GM12878 (cell line): ENCODE data around the gene ETHE1. TPM values are rescaled to one million over a fixed set of nuclear protein-coding genes. Genes with fewer than 3 reads are reported as not detected.
A peak's percentile ranks its signal among the peaks of the same experiment; 100 is the strongest.

Experiments
- ATAC-seq: fragments of 200-7000 bp; cut with Tn5 transposase; 3 replicates; pipeline ENCODE4 v1.9.1; 2020; ENCODE audit warnings: mild to moderate bottlenecking, moderate library complexity
- BruUV-seq: library from RNA; stranded (reverse); fragments of 400-500 nt; replicated peaks from 2 replicates; lab custom pipeline; 2021; lab: Mats Ljungman, UMichigan
- CTCF ChIA-PET: fragments of 300-600 bp; sonication (Branson Sonifier 250); formaldehyde crosslinking; extraction: SDS; loops from one replicate; lab custom pipeline; 2021; ENCODE audit warnings: inconsistent platforms; lab: Yijun Ruan, JAX
- POLR2A ChIA-PET: fragments of 350-600 bp; formaldehyde crosslinking; extraction: SDS; loops from one replicate; lab custom pipeline; 2021; ENCODE audit warnings: inconsistent platforms; lab: Charles Lee
- RAD21 ChIA-PET: fragments of 300-600 bp; sonication (Branson Sonifier 250); formaldehyde crosslinking; loops from one replicate; lab custom pipeline; 2023; ENCODE audit warnings: antibody characterized with exemption; ENCODE audit not compliant: unreplicated experiment; lab: Charles Lee
- SMC1A ChIA-PET: fragments of 300-600 bp; sonication (Branson Sonifier 250); formaldehyde crosslinking; loops from one replicate; lab custom pipeline; 2023; ENCODE audit not compliant: unreplicated experiment, uncharacterized antibody; lab: Charles Lee
- DNase-seq: peaks from one replicate; pipeline ENCODE4 v3.0.0-alpha.2; 2011; ENCODE audit warnings: low read depth, low spot score
- FAIRE-seq: peaks from 3 replicates; lab custom pipeline; 2011; peaks lifted over from hg19 to GRCh38; lab: Jason Lieb, UNC
- H2AFZ ChIP-seq: 2 replicates; pipeline ENCODE4 v1.6.0; 2011; ENCODE audit warnings: low read depth, low read length, control low read depth; ENCODE audit not compliant: control insufficient read depth
- H3K27ac ChIP-seq: 2 replicates; pipeline ENCODE4 v1.5.1; 2011; ENCODE audit warnings: control low read depth; ENCODE audit not compliant: control insufficient read depth, insufficient read depth
- H3K27me3 ChIP-seq, 2 experiments: replicated peaks in 1 of 2; 2 replicates each; pipeline versions ENCODE4 v1.6.0 to v1.6.1; 2011; ENCODE audit warnings: low read length in 1 of 2; ENCODE audit not compliant: control insufficient read depth in 2 of 2, insufficient read depth in 2 of 2
- H3K36me3 ChIP-seq, 2 experiments: 2 replicates each; pipeline ENCODE4 v1.5.1; 2011; ENCODE audit warnings: low read length in 1 of 2; ENCODE audit not compliant: control insufficient read depth in 2 of 2, insufficient read depth in 2 of 2
- H3K4me1 ChIP-seq: 2 replicates; pipeline ENCODE4 v1.6.1; 2011; ENCODE audit warnings: mild to moderate bottlenecking, low read length, moderate library complexity, mixed read lengths; ENCODE audit not compliant: control insufficient read depth, insufficient read depth
- H3K4me2 ChIP-seq: 2 replicates; pipeline ENCODE4 v1.6.0; 2011; ENCODE audit warnings: control low read depth; ENCODE audit not compliant: control insufficient read depth, insufficient read depth
- H3K4me3 ChIP-seq: fragments of 200-600 bp; sonication (generic); 2 replicates; pipeline ENCODE4 v1.5.1; 2016
- H3K79me2 ChIP-seq: 2 replicates; pipeline ENCODE4 v1.6.0; 2011; ENCODE audit warnings: low read length; ENCODE audit not compliant: control insufficient read depth, insufficient read depth
- H3K9ac ChIP-seq: 2 replicates; pipeline ENCODE4 v1.8.0; 2011; ENCODE audit warnings: low read length, control low read depth, mixed read lengths; ENCODE audit not compliant: control insufficient read depth, insufficient read depth
- H3K9me3 ChIP-seq: replicated peaks from 3 replicates; pipeline ENCODE4 v1.5.1; 2011; ENCODE audit warnings: mild to moderate bottlenecking, low read length; ENCODE audit not compliant: control insufficient read depth, insufficient read depth
- H4K20me1 ChIP-seq: 2 replicates; pipeline ENCODE4 v1.6.0; 2011; ENCODE audit not compliant: control insufficient read depth, insufficient read depth
- E2F8 ChIP-seq: fragments of 450-650 bp; IDR thresholded peaks from 2 replicates; pipeline ENCODE4 v1.6.1; 2018; ENCODE audit warnings: mild to moderate bottlenecking, low read depth, moderate library complexity; ENCODE audit not compliant: partially characterized antibody
- EED ChIP-seq: sonication (generic); IDR thresholded peaks from 2 replicates; pipeline ENCODE4 v1.6.1; 2016; ENCODE audit warnings: antibody characterized with exemption, low read depth
- EGR1 ChIP-seq, 2 experiments: IDR thresholded peaks; 1 replicate in 1 of 2; 2 replicates in 1 of 2; pipeline ENCODE4 v1.6.1; 2011 to 2012; ENCODE audit warnings: low read depth in 2 of 2, low read length in 2 of 2, borderline replicate concordance in 1 of 2, mild to moderate bottlenecking in 1 of 2, moderate library complexity in 1 of 2
- KDM1A ChIP-seq: fragments of 200-600 bp; sonication (generic); IDR thresholded peaks from 2 replicates; pipeline ENCODE4 v1.6.1; 2016; ENCODE audit warnings: borderline replicate concordance
- NFYB ChIP-seq: IDR thresholded peaks from 2 replicates; pipeline ENCODE4 v1.6.1; 2011; ENCODE audit warnings: low read depth, mild to moderate bottlenecking, low read length, improper control_type of control experiment, moderate library complexity; ENCODE audit not compliant: insufficient read depth
- PAX5 ChIP-seq: IDR thresholded peaks from 2 replicates; pipeline ENCODE4 v1.6.1; 2011; ENCODE audit warnings: low read depth, low read length, borderline replicate concordance
- PML ChIP-seq: IDR thresholded peaks from 2 replicates; pipeline ENCODE4 v1.6.1; 2012; ENCODE audit warnings: low read length, inconsistent platforms
- SRF ChIP-seq, 2 experiments: IDR thresholded peaks; 2 replicates each; pipeline ENCODE4 v1.6.1; 2011; ENCODE audit warnings: low read depth in 2 of 2, low read length in 2 of 2, mild to moderate bottlenecking in 1 of 2, moderate library complexity in 1 of 2
- WGBS: methylation state at CpG from one replicate; pipeline ENCODE4 v1.1.6; 2016; ENCODE audit warnings: low lambda C conversion rate; ENCODE audit not compliant: insufficient replicate concordance, insufficient coverage; ENCODE audit errors: missing lambda C conversion rate; 5-methylcytosine and 5-hydroxymethylcytosine counted together
- in situ Hi-C: fragments of 300-500 bp; cut with MboI; formaldehyde crosslinking; loops from 9 replicates; pipeline ENCODE4 v1.14.3; 2018; ENCODE audit warnings: mixed read lengths
- intact Hi-C: fragments of 100-400 bp; cut with micrococcal nuclease; formaldehyde crosslinking; loops from one replicate; pipeline ENCODE4 v1.14.2; 2022; ENCODE audit not compliant: unreplicated experiment
- polyA plus RNA-seq, 11 experiments: library from polyadenylated mRNA; depleted of rRNA in 4 of 11; unstranded in 6 of 11; stranded (reverse) in 5 of 11; fragments of >200 nt; fragmentation: Nextera tagmentation in 4 of 11; fragmentation: Illumina TruSeq in 1 of 11; extraction: Ambion mirVana in 4 of 11; extraction: Trizol in 1 of 11; gene quantifications; 1 replicate in 1 of 11; 2 replicates in 10 of 11; pipeline versions ENCODE4 v1.2.1 to v1.2.3, GENCODE V29; 2011 to 2016; ENCODE audit warnings: inconsistent platforms in 2 of 11, missing spikeins in 2 of 11, low read depth in 1 of 11
- total RNA-seq, 4 experiments: library from RNA; depleted of rRNA in 3 of 4; stranded (reverse); fragments of >200 nt in 3 of 4; fragmentation: Illumina TruSeq in 1 of 4; extraction: Trizol in 1 of 4; gene quantifications; 2 replicates each; pipeline versions ENCODE4 v1.2.1 to v1.2.3, GENCODE V29; 2013 to 2021
- TF ChIP-seq, protein P1 (sequence below): IDR thresholded peaks from 2 replicates; pipeline ENCODE4 v1.6.1; 2012; ENCODE audit warnings: low read depth, low read length, improper control_type of control experiment
- TF ChIP-seq, protein P2 (sequence below): fragments of 450-650 bp; IDR thresholded peaks from 2 replicates; pipeline ENCODE4 v1.6.1; 2016; ENCODE audit warnings: mild to moderate bottlenecking

The ETHE1 gene
- total and polyA plus RNA-seq, 10 of the 15 experiments (the other 5 are each of a cell fraction or from before 2014, with no cell fraction given) = 22.1 to 155 (median 52.7) TPM

DNA sequence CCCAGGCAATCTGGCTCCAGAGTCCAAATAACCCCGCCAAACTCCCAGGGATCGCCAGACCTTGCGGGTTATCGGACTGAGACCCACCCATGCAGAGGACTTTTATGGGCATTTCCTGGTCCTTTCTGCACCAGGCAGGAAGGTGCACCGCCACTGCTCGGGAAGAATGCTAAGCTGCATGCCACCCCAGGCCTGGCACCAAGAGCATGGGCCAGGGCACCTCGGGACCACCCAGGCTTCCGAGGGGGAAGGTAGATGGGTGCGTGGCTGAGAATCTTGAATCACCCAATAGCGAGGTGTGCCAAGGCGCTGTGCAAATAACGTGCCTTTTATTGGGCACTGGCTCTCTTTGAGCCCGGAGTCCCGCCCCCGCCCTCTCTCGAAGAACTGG is 5.6 kb upstream of the ETHE1 start:
- Histone ChIP-seq H3K4me2 (peak overlapping the region; percentile 81), H3K36me3 (no peaks in the 10 kb centered on the region), H2AFZ (peak overlapping the region; percentile 92), H3K79me2 (no peaks in the 10 kb centered on the region), H3K4me1 (peaks cover 8% of the 10 kb centered on the region; the same call in 1 of the 2 replicates), H3K9me3 (no peaks in the 10 kb centered on the region), H3K27ac (peak overlapping the region; percentile 37), H3K4me3 (peak overlapping the region; percentile 74), H4K20me1 (no peaks in the 10 kb centered on the region), H3K27me3 (no peaks in the 10 kb centered on the region), H3K9ac (peak overlapping the region; percentile 56)
- ATAC-seq (peak; percentile 49), DNase-seq (no peak), FAIRE-seq (no peak)
- TF ChIP-seq PAX5 (0 out of 2 replicates have a peak, but pooled peaks have one; percentile 26), PML (no peak), EED (0 out of 2 replicates have a peak, but pooled peaks have one; percentile 41), E2F8 (no peak), EGR1 (IDR thresholded peaks at IDR 0.05; ENCODE audit: borderline replicate concordance in 1 of 2, low read depth in 2 of 2, low read length in 2 of 2) (peak in 1 of 2 experiments; percentile 63; a peak in 2 of 3 replicates), NFYB (0 out of 2 replicates have a peak, but pooled peaks have one; percentile 38), SRF (IDR thresholded peaks at IDR 0.05; ENCODE audit: low read depth in 2 of 2, low read length in 2 of 2) (peak; percentile 81 to 93), KDM1A (no peak)
- TF ChIP-seq, protein P1, sequence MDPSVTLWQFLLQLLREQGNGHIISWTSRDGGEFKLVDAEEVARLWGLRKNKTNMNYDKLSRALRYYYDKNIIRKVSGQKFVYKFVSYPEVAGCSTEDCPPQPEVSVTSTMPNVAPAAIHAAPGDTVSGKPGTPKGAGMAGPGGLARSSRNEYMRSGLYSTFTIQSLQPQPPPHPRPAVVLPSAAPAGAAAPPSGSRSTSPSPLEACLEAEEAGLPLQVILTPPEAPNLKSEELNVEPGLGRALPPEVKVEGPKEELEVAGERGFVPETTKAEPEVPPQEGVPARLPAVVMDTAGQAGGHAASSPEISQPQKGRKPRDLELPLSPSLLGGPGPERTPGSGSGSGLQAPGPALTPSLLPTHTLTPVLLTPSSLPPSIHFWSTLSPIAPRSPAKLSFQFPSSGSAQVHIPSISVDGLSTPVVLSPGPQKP = 0 out of 2 replicates have a peak, but pooled peaks have one; percentile 14
- TF ChIP-seq, protein P2, sequence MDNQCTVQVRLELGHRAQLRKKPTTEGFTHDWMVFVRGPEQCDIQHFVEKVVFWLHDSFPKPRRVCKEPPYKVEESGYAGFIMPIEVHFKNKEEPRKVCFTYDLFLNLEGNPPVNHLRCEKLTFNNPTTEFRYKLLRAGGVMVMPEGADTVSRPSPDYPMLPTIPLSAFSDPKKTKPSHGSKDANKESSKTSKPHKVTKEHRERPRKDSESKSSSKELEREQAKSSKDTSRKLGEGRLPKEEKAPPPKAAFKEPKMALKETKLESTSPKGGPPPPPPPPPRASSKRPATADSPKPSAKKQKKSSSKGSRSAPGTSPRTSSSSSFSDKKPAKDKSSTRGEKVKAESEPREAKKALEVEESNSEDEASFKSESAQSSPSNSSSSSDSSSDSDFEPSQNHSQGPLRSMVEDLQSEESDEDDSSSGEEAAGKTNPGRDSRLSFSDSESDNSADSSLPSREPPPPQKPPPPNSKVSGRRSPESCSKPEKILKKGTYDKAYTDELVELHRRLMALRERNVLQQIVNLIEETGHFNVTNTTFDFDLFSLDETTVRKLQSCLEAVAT = 0 out of 2 replicates have a peak, but pooled peaks have one; percentile 58
- 1% methylated on average over 16 of the region's 16 CpGs for WGBS
- ChIA-PET SMC1A (interaction anchor here (1.0 to 2.2 kb wide), 6 partner anchors 14 to 86 kb away, joined by 3 to 7 read pairs (median 5); partner anchors contain the start of genes IRGQ, XRCC1 and ZNF576), RAD21 (interaction anchor here (0.7 to 2.4 kb wide), 8 partner anchors 13 to 136 kb away, joined by 3 to 18 read pairs (median 6); partner anchors contain the start of genes IRGQ, XRCC1 and ZNF576), CTCF (interaction anchor here (0.8 to 3.9 kb wide), 9 partner anchors 9 to 136 kb away, joined by 3 to 26 read pairs (median 5); no protein-coding TSS in a partner anchor), POLR2A (interaction anchor here (0.6 to 2.9 kb wide), 11 partner anchors 8 to 137 kb away, joined by 3 to 16 read pairs (median 3); partner anchors contain the start of genes IRGQ, PHLDB3, PINLYP and PLAUR)
- intact Hi-C loops = loop anchor here (2.0 kb wide), 1 partner anchor 64 kb away; the partner anchor contains the start of genes IRGQ and ZNF576
- in situ Hi-C loops = no loop called here
- BruUV-seq = no TSS peak
